HS-27A (cell line): Measurements from ENCODE around the gene IL1B.

Experiments
- DNase-seq: peaks from one replicate; pipeline ENCODE4 v3.0.0-alpha.2; 2012; ENCODE audit warnings: low read depth, missing footprints

Gene IL1B

DNA sequence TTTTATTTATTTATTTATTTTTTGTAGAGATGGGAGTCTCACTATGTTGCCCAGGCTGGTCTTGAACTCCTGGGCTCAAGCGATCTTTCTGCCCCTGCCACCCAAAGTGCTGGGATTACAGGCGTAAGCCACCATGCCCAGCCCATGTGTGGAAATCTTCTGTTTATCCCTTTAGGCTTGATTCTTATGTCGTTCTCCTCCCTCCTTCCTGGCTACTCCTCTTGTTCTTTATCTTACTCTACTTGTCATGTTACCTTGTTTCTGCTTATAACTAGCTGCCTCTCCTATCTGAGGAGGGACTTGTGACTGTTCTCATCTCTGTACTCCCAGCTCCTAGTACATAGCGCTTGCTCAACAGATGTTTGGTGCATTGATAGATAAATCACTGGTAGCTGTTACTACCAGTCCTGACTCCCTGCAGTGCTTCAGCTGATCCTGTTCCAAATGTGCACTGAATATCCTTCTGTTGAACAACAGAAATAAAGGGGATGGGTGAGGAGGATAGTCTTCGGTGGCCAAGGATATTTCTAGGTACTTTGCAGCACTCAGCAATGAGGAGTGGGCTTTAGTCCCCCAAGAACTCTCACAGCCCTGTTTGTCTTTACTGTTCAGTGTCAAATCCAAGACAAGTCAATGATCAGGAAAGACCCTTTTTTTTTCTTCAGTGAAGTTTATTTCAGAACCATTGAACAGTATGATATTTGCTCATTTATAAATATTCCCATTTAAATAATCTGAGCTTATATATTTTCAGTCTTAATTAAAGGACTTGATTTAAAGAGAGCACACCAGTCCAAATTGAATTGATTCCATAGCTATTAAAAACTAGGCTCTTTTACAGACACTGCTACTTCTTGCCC lies 7.2 kb downstream of the IL1B start:
- DNase-seq: no peak

DNA sequence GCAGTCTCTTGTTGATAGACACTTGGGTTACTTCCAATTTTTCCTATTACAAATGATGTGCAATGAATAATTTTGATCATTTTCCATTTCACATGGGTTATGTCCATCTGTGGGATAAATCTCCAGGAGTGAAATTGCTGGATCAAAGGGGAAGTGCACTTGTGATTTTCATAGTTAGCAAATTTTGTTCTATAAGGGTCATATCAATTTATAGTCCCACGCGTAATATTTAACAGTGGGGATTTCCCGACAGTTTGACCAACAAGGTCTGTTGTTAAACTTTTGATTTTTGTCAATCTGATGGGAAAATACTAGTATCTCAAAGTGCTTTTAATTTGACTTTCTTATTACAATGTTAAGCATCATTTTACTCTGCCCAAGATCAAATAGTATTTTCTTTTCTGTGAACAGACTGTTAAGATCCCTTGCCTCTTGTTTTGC lies 8.3 kb downstream of the IL1B start:
- no peak for DNase-seq

DNA sequence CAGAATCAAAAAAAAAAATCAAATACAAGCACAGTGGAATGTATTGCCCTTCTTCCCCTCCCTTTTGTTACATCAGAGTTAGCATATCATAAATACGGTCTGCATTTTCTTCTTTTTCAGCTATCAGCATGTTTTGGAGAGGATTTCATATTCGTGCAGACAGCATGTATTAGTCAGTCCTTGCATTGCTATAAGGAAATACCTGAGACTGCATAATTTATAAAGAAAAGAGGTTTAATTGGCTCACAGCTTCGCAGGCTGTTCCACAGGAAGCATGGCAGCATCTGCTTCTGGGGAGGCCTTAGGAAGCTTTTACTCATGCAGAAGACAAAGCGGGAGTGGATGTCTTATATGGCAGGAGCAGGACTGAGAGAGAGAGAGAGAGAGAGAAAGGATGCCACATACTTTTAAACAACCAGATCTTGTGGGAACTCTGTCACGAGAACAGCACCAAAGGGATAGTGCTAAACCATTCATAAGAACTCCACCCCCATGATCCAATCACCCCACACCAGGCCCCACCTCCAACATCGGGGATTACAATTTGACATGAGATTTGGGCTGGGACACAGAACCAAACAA lies 8.9 kb downstream of the IL1B start:
- DNase-seq: no peak

DNA sequence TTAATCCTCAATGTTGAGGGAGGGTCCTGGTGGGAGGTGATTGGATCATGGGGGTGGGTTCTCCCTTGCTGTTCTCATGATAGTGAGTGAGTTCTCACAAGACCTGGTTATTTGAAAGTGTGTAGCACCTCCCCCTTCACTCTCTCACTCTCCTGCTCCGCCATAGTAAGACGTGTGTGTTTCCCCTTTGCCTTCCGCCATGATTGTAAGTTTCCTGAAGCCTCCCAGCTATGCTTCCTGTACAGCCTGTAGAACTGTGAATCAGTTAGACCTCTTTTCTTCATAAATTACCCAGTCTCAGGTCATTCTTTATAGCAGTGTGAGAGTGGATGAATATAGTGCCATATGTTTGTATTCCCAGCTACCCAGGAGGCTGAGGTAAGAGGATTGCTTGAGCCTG lies 9.6 kb downstream of the IL1B start:
- DNase-seq: no peak

DNA sequence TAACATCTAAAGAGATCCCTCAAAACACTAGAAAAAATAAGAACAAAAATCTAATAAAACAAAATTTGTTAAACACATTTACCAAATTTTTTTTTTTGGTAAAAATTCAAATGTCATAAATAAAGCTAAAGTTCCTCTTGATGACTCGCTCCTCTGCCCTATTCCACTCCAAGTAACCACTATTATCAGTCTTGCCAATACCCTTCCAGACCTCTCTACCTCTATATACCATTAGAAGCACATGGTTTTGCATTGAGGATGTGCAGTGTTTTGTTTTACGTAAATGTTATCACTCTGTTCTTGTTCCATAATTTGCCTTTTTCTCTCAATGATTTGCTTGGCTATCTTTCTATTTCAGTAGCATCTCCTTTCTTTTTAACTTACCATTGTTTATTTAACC lies 10.9 kb downstream of the IL1B start:
- no peak for DNase-seq

DNA sequence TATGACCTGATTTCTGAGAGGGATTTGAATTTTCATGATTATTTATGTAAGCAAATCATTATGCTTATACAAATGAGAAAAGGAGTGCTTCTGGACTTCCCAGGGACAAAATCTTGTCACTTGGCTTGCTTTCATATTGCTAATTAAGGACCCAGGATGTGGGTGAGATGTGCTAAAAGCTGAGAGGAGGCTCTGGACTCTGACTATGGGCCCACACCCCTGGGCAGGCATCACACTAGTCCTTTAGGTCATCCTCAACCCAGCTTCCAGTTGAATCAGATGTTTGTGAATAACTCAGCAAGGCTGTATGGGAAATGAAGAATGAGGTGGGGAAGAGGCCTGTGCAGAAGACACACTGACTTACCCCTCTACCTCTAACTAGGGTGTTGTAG lies 11.9 kb downstream of the IL1B start:
- DNase-seq: no peak

DNA sequence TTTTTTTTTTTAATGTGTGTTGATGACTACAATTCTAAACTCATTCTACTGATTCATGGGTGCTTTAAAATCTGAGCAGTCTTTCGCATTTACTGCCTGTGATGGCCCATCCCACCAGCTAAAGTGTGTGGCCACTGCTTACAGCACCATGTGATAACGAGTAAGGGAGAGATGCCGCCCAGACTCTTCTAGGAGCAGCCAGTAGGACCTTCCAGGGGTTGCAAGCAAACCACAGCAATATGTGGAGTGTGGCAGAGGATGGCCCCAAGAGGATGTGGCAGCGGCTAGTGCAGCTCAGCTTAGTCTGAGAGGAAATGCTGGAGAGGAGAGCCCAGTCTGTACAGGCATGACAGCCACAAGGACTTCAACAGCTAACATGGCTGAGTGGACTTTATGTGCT lies 14.9 kb downstream of the IL1B start:
- DNase-seq: no peak

DNA sequence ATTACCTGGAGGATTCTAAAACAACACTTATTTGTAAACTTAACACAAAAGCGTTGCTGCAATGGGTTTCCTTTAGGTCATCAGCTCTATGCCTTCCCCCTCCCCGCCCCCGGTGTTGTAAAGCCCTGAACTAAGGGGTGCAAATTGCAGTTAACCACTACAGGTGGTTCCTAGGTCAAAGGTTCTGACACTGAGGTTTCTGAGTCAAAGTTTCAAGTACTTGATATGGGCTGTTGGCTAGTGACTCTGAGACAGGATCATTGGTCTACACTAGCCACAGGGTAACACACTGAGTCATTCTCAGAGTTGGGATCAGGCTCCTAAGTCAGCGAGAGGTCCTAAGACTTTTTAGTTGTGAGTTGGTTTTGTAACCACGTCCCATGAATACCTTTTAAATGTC lies 15.4 kb downstream of the IL1B start:
- DNase-seq: no peak

DNA sequence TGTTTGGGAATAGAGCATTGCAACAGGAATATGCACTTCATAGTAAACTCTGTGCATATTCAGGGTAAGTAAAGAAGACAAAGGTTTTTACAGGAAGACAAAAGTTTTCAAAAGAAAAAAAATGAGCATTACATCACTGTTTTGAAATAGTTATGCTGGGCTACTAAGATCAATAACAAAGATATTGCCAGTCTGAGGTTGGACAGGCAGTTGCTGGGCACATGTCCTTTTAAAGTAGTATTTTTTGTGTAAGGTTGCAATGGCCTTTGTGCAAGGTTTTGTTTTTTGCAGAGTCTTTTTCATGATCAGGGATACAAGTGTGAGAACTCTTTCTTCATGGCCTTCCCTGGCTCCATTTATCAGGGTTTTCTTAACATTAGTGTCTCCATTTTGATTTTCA lies 16.2 kb downstream of the IL1B start:
- DNase-seq: no peak

DNA sequence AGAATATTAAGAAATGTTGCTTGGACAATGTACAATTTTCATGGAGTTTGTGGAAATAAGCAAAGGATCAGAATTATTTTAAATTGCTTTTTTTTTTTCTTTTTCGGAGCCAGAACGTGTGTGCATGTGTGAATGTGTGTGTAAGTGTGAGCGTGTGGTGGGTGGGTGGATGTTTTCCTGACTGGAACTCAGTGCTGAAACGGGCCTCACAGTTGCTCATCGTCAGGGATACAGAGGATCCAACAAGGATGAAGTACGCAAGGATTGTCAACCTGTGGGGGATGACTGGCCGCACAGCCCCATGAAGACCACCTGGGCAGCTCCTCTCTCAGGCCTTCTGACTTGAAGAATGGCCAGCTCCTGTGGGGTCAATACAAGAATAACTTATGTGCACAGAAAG lies 17.5 kb downstream of the IL1B start:
- no peak for DNase-seq

DNA sequence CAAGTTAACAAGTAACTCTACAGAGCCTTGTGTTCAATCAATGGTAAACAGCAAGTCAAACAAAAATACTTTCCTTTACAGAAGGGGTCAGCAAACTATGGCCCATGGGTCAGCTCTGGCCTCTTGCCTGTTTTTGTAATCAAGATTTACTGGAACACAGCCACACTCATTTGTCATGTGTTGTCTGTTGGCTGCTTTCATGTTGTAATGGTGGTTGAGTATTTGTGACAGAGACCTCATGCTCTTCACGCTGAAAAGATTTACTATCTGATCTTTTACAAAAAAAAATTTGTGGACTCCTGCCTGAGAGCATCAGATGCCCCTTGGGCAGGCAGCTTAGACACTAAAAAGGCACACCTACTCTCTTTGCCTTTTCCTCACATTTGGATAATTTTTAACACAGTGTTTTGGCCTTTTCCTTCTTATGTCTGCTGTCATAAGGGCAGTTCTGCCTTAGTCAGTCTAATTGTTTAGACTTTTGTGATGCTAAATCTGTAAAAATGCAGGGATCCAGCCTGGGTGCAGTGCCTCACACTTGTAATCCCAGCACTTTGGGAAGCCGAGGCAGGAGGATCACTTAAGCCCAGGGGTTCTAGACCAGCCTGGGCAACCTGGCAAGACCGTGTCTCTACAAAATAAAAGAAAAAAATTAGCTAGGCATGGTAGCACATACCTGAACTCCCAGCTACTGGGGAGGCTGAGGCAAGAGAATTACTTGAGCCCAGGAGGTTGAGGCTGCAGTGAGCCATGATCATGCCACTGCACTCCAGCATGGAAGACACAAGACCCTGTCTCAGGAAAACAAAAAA lies 18.3 kb downstream of the IL1B start:
- no peak for DNase-seq

DNA sequence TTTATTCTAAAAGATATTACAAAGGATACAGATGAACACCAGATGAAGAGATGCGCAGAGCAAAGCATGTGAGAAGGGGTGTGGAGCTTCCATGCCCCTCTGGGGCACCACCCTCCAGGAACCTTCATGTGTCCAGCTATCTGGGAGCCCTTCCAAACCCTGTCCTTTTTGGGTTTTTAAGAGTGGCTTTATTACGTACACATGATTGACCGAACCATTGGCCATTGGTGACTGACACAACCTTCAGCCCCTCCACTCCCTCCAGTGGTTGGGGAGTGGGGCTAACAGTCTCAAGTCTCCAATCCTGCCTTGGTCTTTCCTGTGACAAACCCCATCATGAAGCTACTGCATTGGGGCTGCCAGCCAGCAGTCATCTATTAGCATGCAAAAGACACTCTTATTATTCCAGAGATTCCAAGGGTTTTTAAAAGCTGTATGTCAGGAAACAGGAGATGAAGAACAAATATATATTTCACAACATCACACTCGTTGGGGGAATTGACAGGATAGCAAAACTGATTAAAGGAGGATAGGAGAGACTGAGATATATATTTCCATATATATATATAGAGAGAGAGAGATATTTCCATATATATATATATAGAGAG lies 19.4 kb downstream of the IL1B start:
- DNase-seq: no peak

DNA sequence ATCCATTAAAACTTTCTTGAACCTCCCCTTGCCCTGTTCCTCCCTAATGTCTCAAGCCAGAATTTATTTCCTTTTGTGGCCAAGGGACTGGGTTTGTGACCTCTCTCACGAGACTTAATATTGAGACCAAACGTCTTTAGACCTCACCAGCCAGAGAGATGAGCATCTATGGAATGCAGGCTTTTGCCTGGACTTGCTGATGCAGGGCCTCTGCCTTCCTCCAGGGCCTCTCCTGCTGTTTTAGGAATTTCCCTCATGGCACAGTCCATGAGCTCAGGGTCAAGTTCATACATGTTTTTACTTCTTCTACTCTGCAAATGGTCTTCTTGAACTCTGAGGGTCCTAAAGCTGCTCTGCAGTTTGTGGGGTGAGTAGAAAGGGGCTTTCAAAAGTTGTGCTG lies 22.3 kb downstream of the IL1B start:
- no peak for DNase-seq

DNA sequence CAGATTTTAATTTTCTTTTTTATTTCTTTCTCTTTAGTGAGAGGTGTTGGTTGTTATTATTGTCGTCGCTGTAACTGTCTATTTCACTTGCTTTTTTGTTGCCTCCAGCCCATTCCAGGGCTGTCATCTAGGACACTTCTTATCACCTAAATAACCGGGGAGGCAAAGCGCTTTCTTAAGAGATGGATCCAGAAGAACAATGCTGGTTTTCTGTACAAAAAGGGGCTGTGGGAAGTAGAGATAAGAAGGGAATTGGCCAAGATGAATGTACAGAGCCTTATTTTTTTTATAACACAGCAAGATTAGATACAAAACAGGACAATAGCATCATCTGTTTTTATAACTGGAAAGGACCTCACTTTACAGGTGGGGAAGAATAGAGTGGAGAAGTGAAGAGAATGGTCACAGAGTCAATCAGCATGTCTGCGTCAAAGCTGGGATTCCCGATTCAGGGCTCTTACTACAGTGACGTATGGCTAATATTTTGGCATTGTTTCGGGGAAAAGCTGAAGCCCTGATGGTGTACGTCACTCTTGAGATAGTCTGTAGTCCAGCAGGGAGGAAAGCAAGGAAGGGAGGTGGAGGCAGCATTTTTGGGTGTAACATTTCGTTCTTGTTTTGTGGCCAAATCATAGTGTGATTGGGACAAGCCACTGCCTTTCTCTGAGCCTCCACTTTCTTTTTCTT lies 23.2 kb downstream of the IL1B start:
- no peak for DNase-seq

DNA sequence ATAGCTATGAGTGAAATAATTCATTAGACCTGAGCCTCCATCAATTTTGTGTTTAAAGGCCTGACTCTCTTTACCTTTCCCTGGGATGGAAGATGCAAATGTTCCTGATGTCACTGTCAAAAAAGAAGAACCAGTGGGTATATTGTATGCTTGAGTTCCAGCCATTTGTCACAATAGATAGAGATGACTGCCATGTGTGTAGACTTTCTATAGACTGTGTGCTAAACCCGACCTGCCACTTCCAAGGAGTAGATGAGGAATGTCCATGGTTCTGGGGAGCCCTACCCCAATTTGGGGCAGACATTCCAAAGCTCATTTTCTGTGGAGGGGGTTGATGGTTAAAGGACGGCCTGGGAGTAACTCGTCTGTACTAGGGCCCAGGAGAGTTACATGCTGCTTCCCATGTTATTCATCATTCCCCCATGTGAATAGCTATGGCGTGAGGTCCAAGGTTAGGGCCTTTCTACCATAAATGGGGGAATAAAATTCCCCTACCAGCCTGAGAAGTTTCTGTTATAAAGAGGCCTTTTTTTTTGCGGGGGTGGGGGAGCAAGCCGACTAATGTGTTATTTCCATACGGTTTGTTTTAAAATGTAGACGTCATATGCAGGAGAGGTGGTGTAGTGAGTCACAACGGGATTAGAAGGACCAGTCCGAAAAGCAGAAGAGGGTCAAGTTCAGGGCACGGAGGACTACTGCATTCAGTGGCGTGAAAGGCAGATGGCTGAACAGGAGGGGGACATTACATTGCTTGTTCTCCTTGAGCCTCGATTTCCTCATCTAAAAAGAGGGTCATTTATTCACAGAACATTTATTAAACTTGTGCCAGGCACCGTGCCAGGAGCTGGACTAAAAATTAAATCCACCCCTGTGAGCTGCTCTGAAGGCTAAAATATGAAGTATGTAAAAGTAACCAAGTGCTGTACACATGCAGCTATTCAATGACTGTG lies 24.0 kb downstream of the IL1B start:
- peak; percentile 63 for DNase-seq

DNA sequence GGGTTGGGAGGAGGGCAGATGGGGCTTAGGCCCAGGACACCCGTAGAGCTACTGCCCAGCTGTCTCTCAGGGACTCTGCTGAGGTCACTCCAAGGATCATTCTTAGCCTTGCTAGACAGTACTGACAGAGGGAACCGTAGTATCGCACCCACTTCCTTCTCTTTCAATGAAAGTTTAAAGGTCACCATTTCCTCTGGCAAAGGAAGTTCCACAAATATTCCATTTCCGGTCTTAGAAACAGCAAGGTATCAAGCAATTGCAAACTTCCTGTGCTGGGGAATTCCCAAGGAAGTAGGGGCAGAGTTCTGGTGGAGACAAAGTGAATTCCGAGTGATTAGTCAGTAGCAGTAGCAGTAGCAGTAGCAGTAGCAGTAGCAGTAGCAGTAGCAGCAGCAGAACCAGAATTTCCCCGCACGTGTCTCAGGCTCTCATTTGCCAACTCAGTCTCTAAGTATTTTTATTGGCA lies 24.7 kb downstream of the IL1B start:
- DNase-seq: peak; percentile 93

DNA sequence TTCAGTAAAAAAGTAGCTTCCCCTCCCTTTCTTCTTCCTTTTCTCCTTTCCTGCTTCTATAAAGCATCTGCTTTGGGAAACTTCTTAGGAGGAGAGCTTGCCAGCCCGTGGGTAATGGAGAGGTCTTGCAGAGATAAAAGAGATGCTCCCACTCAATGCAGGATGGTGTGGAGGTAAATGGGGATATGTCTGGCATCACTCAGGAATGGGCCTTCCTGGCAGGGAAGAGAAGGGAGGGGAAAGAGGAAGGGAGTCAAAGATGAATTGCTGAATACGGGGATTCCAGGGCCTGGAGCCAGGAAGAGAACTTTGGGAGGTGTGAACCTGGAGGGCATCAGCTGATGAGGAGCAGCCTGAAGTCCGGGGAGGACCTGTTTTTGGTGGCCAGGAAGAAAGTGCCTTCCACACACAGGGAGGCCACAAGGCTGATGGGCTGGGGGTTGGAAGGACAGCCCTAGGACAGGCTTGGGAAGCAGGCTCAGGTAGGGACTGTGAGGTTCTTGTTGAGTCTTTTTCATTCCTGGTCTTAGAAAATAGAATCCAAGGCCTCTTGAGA lies 25.2 kb downstream of the IL1B start:
- no peak for DNase-seq

DNA sequence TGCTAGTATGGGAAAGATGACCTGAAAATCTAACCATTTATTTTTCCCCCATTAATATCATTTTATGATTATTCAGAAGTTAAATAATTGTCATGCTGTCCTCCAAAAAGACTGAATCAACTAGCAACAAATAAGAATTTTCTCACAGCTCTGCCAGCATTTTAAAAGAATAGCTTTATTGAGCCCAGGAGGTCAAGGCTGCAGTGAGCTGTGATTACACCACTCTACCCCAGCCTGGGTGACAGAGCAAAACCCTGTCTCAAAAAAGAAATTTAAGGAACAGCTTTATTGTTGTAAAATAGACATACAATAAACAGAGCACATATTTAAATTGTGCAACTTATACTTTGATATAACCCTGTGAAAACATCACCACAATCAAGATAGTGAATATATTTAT lies 27.5 kb downstream of the IL1B start:
- no peak for DNase-seq

DNA sequence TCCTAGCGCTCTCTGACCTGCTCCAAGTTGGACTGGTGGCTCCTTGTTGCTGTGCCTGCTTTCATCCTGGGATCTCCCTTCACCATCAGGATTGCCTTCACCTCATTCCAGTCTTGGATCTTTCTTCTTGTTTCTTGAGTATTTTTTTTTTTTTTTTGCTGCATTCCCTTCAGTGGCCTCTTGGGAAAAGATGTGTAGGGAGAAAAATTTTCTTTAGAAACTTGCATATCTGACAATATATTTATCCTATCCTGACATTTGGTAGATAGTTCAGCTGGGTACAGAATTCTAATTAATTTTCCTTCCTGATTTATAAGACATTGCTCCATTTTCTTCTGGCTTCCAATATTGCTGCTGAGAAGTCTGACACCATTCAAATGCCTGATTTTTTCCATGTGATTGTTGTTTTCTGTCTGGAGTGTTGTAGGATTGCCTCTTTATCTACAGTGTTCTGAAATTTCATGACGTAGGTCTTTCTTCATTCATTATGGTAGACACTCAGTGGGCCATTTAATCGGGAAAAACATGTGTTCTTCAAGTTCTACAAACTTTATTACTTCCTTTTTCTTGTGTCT lies 29.3 kb downstream of the IL1B start:
- DNase-seq: no peak

DNA sequence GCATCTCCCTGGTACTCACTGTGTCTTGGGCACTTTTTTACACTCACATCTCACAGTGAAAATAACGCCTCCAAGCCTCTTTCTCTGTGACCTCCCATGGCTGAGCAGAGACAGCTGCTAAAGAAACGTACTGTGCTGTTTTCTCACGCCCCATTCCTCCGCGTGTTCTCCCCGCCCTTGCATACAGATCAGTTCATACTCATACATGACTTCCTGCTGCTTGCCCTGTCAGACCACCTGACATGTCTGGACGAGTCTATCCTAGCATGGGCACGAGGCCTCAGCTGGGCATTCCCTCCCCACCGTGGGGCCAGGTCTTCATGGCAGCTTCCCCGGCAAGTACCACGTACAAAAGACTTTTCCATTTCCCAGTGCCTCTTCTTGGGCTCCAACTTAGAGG lies 31.0 kb downstream of the IL1B start:
- no peak for DNase-seq
